NT2/D1 (cell line): ENCODE measurements around the gene DENND5B.
"Not testable (repeated sequence)": the region's sequence is repeated elsewhere in the genome, so short reads cannot be mapped to it uniquely, and the experiment has no call there.

Experiments used
- DNase-seq: peaks from one replicate; pipeline ENCODE4 v3.0.0-alpha.2; 2011; ENCODE audit warnings: low read depth, low spot score
- H3K27me3 ChIP-seq: 2 replicates; pipeline ENCODE4 v1.6.0; 2011; ENCODE audit warnings: mild to moderate bottlenecking; ENCODE audit not compliant: insufficient read length, insufficient read depth
- H3K36me3 ChIP-seq: 2 replicates; pipeline ENCODE4 v1.6.1; 2011; ENCODE audit warnings: mild to moderate bottlenecking, low read length, mixed read lengths; ENCODE audit not compliant: insufficient read depth, insufficient read length
- H3K4me1 ChIP-seq: 2 replicates; pipeline ENCODE4 v1.5.1; 2011; ENCODE audit not compliant: insufficient read depth, insufficient read length
- H3K4me3 ChIP-seq: 2 replicates; pipeline ENCODE4 v1.5.1; 2011; ENCODE audit warnings: low read depth; ENCODE audit not compliant: insufficient read length
- H3K9ac ChIP-seq: 2 replicates; pipeline ENCODE4 v1.6.0; 2011; ENCODE audit warnings: low read depth; ENCODE audit not compliant: insufficient read length
- H3K9me3 ChIP-seq: 2 replicates; pipeline ENCODE4 v1.5.1; 2011; ENCODE audit warnings: mild to moderate bottlenecking, low read length; ENCODE audit not compliant: insufficient read depth
- SUZ12 ChIP-seq: IDR thresholded peaks from 2 replicates; pipeline ENCODE4 v1.6.1; 2011; ENCODE audit not compliant: insufficient read length, insufficient read depth; ENCODE audit errors: extremely low read depth
- YY1 ChIP-seq: IDR thresholded peaks from 2 replicates; pipeline ENCODE4 v1.6.1; 2011; ENCODE audit not compliant: insufficient read length, insufficient read depth
- ZNF274 ChIP-seq: IDR thresholded peaks from 2 replicates; pipeline ENCODE4 v1.6.1; 2011; ENCODE audit warnings: mild to moderate bottlenecking, low read depth, low read length

Gene DENND5B

DNA sequence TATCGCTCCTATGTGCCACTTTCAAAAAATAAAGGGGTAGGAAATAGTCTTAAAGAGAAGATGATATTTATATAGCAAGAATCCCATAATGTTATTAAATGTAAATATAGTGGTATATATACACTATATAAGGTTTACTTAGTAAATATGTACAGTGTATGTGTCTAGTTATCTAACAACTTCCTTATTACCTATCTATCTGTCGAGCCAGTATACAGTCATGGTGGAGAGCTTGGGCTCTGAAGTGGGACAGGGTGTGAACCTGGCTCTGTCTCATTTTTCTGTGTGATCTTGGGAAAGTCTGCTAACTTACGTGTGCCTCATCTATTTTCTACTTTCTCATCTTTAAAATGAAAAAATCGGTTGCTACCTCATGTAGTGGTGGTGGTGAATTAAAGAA is 202.2 kb downstream of the DENND5B start:
- H3K36me3 ChIP-seq, result peaks cover 4% of the 10 kb centered on the region
- no peak overlapping the region for H3K4me3 ChIP-seq
- TF ChIP-seq YY1 (no peak), ZNF274 (no peak)
- no peaks in the 10 kb centered on the region for H3K27me3 ChIP-seq
- H3K9me3 ChIP-seq, result no peaks in the 10 kb centered on the region
- H3K9ac ChIP-seq, result no peak overlapping the region
- H3K4me1 ChIP-seq, result peaks cover 3% of the 10 kb centered on the region
- DNase-seq, result no peak

DNA sequence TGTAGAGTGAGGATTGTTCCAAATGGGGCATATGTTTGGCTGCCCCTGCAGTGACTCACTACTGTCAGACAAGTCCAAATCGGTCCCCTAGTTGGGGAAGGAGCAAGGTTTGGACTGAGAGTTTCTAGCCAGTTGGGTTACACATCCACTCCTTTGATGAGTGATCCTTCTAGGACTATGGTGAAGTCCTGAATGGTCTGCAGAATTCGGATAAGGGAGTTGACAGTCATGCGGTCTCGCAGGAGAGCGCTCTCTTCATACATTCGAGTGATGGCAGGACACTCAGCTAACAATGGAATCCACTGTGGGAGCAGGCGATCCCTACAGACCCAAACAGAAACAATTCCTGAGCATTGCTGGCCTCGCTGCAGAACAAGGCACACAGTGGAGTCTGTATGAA is 203.5 kb downstream of the DENND5B start:
- no peak overlapping the region for H3K4me3 ChIP-seq

GRCh38 chr12:31387011-31387410 is 203.9 kb downstream of the DENND5B start:
- Histone ChIP-seq H3K4me3 (no peak overlapping the region), H3K27me3 (no peaks in the 10 kb centered on the region), H3K4me1 (peaks cover 3% of the 10 kb centered on the region), H3K9ac (no peak overlapping the region), H3K9me3 (peaks cover 5% of the 10 kb centered on the region), H3K36me3 (peaks cover 4% of the 10 kb centered on the region)
- peak; percentile 91 for DNase-seq
- no peak for TF ChIP-seq SUZ12
- TF ChIP-seq YY1, result no peak
- no peak for TF ChIP-seq ZNF274

More for the DNA sequence above, 203.5 kb downstream of the DENND5B start:
- no peak overlapping the region for H3K9ac ChIP-seq
- H3K27me3 ChIP-seq, result no peaks in the 10 kb centered on the region
- peaks cover under 1% of the 10 kb centered on the region; the same call in 1 of the 2 replicates for H3K9me3 ChIP-seq
- DNase-seq, result no peak
- TF ChIP-seq ZNF274 (no peak), SUZ12 (no peak), YY1 (no peak)
- peaks cover 4% of the 10 kb centered on the region for H3K36me3 ChIP-seq
- peaks cover 3% of the 10 kb centered on the region for H3K4me1 ChIP-seq

- TF ChIP-seq YY1, result peak; percentile 21
- TF ChIP-seq ZNF274, result no peak
- peaks cover 11% of the 10 kb centered on the region for H3K9me3 ChIP-seq
- H3K36me3 ChIP-seq, result peaks cover 4% of the 10 kb centered on the region
- H3K9ac ChIP-seq, result peak overlapping the region; percentile 68
- peak; percentile 100 for DNase-seq
- peaks cover 3% of the 10 kb centered on the region for H3K4me1 ChIP-seq
- peak overlapping the region; percentile 31 for H3K4me3 ChIP-seq
- no peaks in the 10 kb centered on the region for H3K27me3 ChIP-seq
Observed at GRCh38 chr12:31386364-31386777, 204.6 kb downstream of the DENND5B start.

DNA sequence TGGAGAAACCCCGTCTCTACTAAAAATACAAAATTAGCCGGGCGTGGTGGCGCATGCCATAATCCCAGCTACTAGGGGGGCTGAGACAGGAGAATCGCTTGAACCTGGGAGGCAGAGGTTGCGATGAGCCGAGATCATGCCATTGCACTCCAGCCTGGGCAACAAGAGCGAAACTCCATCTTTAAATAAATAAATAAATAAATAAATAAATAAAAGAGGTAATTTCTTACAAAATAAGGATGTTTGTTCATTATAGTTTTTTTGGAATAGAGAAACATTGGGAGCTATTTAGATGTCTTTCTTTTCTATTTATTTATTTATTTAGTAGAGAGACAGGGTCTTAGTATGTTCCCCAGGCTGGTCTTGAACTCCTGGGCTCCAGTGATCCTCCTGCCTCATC is 213.7 kb downstream of the DENND5B start:
- H3K4me3 ChIP-seq, H3K27me3 ChIP-seq, H3K9me3 ChIP-seq, H3K9ac ChIP-seq, DNase-seq, H3K36me3 ChIP-seq, H3K4me1 ChIP-seq: not testable (repeated sequence)

DNA sequence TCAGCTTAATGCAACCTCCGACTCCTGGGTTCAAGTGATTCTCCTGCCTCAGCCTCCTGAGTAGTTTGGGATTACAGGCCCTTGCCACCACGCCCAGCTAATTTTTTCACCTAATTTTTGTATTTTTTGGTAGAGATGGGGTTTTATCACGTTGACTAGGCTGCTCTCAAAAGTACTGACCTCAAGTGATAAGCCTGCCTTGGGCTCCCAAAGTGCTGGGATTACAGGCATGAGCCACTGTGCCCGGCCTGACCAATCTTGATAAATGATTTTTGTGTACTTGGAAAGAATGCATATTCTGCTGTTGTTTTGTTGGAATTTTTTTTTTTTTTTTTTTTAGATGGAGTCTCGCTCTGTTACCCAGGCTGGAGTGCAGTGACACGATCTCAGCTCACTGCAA is 215.5 kb downstream of the DENND5B start:
- not testable (repeated sequence) for H3K9ac ChIP-seq, H3K9me3 ChIP-seq, H3K36me3 ChIP-seq, DNase-seq, H3K27me3 ChIP-seq, H3K4me3 ChIP-seq, H3K4me1 ChIP-seq

DNA sequence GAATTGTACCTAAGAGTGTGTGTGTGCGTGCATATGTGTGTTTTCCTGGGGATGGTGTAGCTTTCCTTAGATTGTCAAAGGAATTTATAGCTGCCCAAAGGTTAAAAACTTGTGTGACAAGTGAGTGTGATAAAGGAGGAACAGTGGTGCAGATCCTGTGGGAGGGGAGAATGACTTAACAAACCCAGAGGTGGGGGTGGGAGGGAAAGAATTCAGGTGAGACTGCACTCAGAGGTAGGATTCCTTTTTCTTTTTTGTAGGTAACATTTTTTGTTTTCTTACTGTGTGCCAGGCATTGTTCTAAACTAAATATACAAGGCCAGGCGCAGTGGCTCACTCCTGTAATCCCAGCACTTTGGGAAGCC is 219.7 kb downstream of the DENND5B start:
- H3K4me3 ChIP-seq, result peak overlapping the region; percentile 37
- no peaks in the 10 kb centered on the region for H3K27me3 ChIP-seq
- peak; percentile 46 for DNase-seq
- H3K9me3 ChIP-seq, result no peaks in the 10 kb centered on the region
- H3K9ac ChIP-seq, result peak overlapping the region; percentile 76
- H3K36me3 ChIP-seq, result no peaks in the 10 kb centered on the region
- no peak for TF ChIP-seq SUZ12
- TF ChIP-seq ZNF274, result no peak
- TF ChIP-seq YY1, result no peak
- peaks cover 18% of the 10 kb centered on the region for H3K4me1 ChIP-seq

DNA sequence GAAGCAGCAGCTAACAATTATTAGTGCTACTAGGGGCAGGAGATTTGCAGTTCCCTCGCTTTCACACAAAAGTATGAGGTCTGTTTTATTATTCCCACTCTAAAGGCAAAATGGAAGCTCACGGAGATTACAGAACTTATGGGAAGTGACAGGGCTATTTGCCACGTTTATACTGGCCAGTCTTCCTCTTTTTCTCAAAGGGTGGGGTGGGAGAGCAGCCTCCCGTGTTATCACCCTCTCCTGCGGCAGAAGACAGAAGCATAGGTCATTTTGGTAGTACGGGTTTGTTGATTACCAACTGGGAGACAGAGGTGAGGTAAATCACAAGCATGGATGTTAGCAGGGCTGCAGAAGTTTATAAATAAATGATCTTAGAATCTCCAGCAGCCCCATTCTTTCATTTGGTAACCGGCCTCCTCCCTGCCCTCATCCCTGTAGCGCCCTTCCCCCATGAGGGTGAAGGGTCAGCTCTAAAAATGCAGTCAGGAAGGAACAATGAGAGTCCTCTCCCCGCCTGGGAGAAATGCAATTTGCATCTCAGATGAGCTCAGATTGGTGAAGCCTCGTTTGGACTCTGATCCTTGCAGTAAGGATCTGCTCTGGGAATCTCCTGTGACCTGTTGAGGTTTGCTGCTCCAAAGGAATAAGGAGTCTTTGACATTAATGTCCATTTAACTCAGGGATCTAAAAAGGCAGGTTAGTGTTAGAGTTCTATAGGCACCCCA is 220.2 kb downstream of the DENND5B start:
- Histone ChIP-seq H3K27me3 (no peaks in the 10 kb centered on the region), H3K4me3 (peak overlapping the region; percentile 37), H3K36me3 (no peaks in the 10 kb centered on the region), H3K9ac (peak overlapping the region; percentile 76), H3K4me1 (peaks cover 18% of the 10 kb centered on the region), H3K9me3 (no peaks in the 10 kb centered on the region)
- TF ChIP-seq ZNF274 (no peak), SUZ12 (no peak), YY1 (no peak)
- DNase-seq, result peak; percentile 100
